ENCODE data around the gene HOXA1.

HOXA1 gene

GRCh38 chr7:27143023-27143949 lies 47.5 kb upstream of the HOXA1 start, which contains the start of gene HOXA5:
HOXA5 (minus strand) TSS chr7:27143681; CDS start chr7:27143607, 74 bp downstream.
- Histone ChIP-seq H3K4me2 (ENCODE audit: low read length) (peak within 1 kb of the TSS; percentile 91), H2AFZ (peak within 1 kb of the TSS; percentile 5), H3K27ac (no peak within 1 kb of the TSS), H3K9ac (no peak within 1 kb of the TSS), H3K9me3 (ENCODE audit: control insufficient read depth, low read length) (no peaks in the 10 kb centered on the region), H3K4me1 (no peaks in the 10 kb centered on the region), H3K4me3 (ENCODE audit: low read depth, low read length) (peak within 1 kb of the TSS; percentile 80), H3K79me2 (no peaks in the 10 kb centered on the region), H3K27me3 (ENCODE audit: control insufficient read depth, insufficient read depth, low read length) (no peaks in the 10 kb centered on the region), H3K36me3 (ENCODE audit: control insufficient read depth, insufficient read depth, low read length) (no peaks in the 10 kb centered on the region)
- peak; percentile 21 for TF ChIP-seq CTCF (IDR thresholded peaks at IDR 0.05)

- Histone ChIP-seq H3K4me2 (ENCODE audit: low read length) (peak overlapping the region; percentile 91), H3K4me1 (no peaks in the 10 kb centered on the region), H3K9ac (no peak overlapping the region), H3K27me3 (ENCODE audit: control insufficient read depth, insufficient read depth, low read length) (no peaks in the 10 kb centered on the region), H3K79me2 (no peaks in the 10 kb centered on the region), H3K36me3 (ENCODE audit: control insufficient read depth, insufficient read depth, low read length) (no peaks in the 10 kb centered on the region), H2AFZ (no peak overlapping the region), H3K27ac (no peak overlapping the region), H3K4me3 (ENCODE audit: low read depth, low read length) (peak overlapping the region; percentile 80), H3K9me3 (ENCODE audit: control insufficient read depth, low read length) (no peaks in the 10 kb centered on the region)
- TF ChIP-seq CTCF (IDR thresholded peaks at IDR 0.05), result no peak
These were observed 46.8 kb upstream of the HOXA1 start for GRCh38 chr7:27142580-27143022.

GRCh38 chr7:27141923-27142579 lies 46.3 kb upstream of the HOXA1 start:
- H3K4me3 ChIP-seq (ENCODE audit: low read depth, low read length), result peak overlapping the region; percentile 80
- no peaks in the 10 kb centered on the region for H3K36me3 ChIP-seq (ENCODE audit: control insufficient read depth, insufficient read depth, low read length)
- no peak overlapping the region for H2AFZ ChIP-seq
- TF ChIP-seq CTCF (IDR thresholded peaks at IDR 0.05), result no peak
- peak overlapping the region; percentile 91 for H3K4me2 ChIP-seq (ENCODE audit: low read length)
- H3K27me3 ChIP-seq (ENCODE audit: control insufficient read depth, insufficient read depth, low read length), result no peaks in the 10 kb centered on the region
- no peaks in the 10 kb centered on the region for H3K4me1 ChIP-seq
- no peaks in the 10 kb centered on the region for H3K9me3 ChIP-seq (ENCODE audit: control insufficient read depth, low read length)
- H3K9ac ChIP-seq, result no peak overlapping the region
- no peak overlapping the region for H3K27ac ChIP-seq
- H3K79me2 ChIP-seq, result no peaks in the 10 kb centered on the region

- H3K4me1 ChIP-seq, result no peaks in the 10 kb centered on the region
- no peak overlapping the region for H3K9ac ChIP-seq
- TF ChIP-seq CTCF (IDR thresholded peaks at IDR 0.05), result no peak
- H3K4me3 ChIP-seq (ENCODE audit: low read depth, low read length), result peak overlapping the region; percentile 80
- no peaks in the 10 kb centered on the region for H3K36me3 ChIP-seq (ENCODE audit: control insufficient read depth, insufficient read depth, low read length)
- H3K4me2 ChIP-seq (ENCODE audit: low read length), result peak overlapping the region; percentile 91
- no peaks in the 10 kb centered on the region for H3K79me2 ChIP-seq
- no peaks in the 10 kb centered on the region for H3K27me3 ChIP-seq (ENCODE audit: control insufficient read depth, insufficient read depth, low read length)
- no peaks in the 10 kb centered on the region for H3K9me3 ChIP-seq (ENCODE audit: control insufficient read depth, low read length)
- no peak overlapping the region for H3K27ac ChIP-seq
- H2AFZ ChIP-seq, result no peak overlapping the region
These were observed 45.5 kb upstream of the HOXA1 start for GRCh38 chr7:27141137-27141922.

All from parathyroid adenoma (tissue), 2 donors.